PC-3 (cell line): ENCODE data around the gene TPD52L1.

ENCODE experiments used
- CTCF ChIP-seq: fragments of 300-600 bp; sonication (generic); conservative IDR thresholded peaks from 2 replicates; pipeline ENCODE4 v1.5.1; 2017; ENCODE audit warnings: antibody characterized with exemption, low read depth, mild to moderate bottlenecking, low read length
- EZH2 ChIP-seq: fragments of 300-600 bp; sonication (generic); IDR thresholded peaks from one replicate; pipeline ENCODE4 v1.6.1; 2017; ENCODE audit warnings: antibody characterized with exemption, mild to moderate bottlenecking, low read length; ENCODE audit not compliant: unreplicated experiment
- EZH2phosphoT487 ChIP-seq: fragments of 300-600 bp; sonication (generic); IDR thresholded peaks from 2 replicates; pipeline ENCODE4 v1.6.1; 2018; ENCODE audit warnings: mild to moderate bottlenecking, antibody characterized with exemption, low read length, borderline replicate concordance

- no peak for TF ChIP-seq EZH2phosphoT487
- no peak for TF ChIP-seq CTCF
- TF ChIP-seq EZH2, result no peak
These were observed 49.8 kb downstream of the TPD52L1 start for GRCh38 chr6:125203395-125203794.
